Uterus (tissue), 4 donors: ENCODE measurements around the gene SYNJ1. TPM values are rescaled to one million over a fixed set of nuclear protein-coding genes. Genes with fewer than 3 reads are reported as not detected.
"Not testable (repeated sequence)": the region's sequence is repeated elsewhere in the genome, so short reads cannot be mapped to it uniquely, and the experiment has no call there.

Source experiments
- DNase-seq, 2 donors: peaks; one replicate each; pipeline ENCODE4 v3.0.0-alpha.2; 2019 to 2020
- H3K27ac ChIP-seq, 2 donors: fragments of 200-600 bp; sonication (generic); 1 replicate in 1 of 2; 2 replicates in 1 of 2; pipeline ENCODE4 v1.5.1; 2016 to 2018
- H3K27me3 ChIP-seq, 2 donors: fragments of 200-600 bp; sonication (generic); one replicate each; pipeline ENCODE4 v1.5.1; 2018 to 2019; ENCODE audit warnings: control low read depth in 1 of 2
- H3K36me3 ChIP-seq, 2 donors: fragments of 200-600 bp; sonication (generic); one replicate each; pipeline ENCODE4 v1.5.1; 2019; ENCODE audit warnings: control low read depth in 1 of 2
- H3K4me1 ChIP-seq, 2 donors: fragments of 200-600 bp; sonication (generic); one replicate each; pipeline ENCODE4 v1.5.1; 2018 to 2019; ENCODE audit warnings: control low read depth in 1 of 2
- H3K4me3 ChIP-seq, 2 donors: fragments of 200-600 bp; sonication (generic); 1 replicate in 1 of 2; 2 replicates in 1 of 2; pipeline ENCODE4 v1.5.1; 2018 to 2019; ENCODE audit warnings: mild to moderate bottlenecking in 1 of 2
- H3K9me3 ChIP-seq, 2 donors: fragments of 200-600 bp; sonication (generic); one replicate each; pipeline ENCODE4 v1.5.1; 2019; ENCODE audit warnings: control low read depth in 1 of 2
- CTCF ChIP-seq, 4 experiments: fragments of 200-600 bp in 2 of 4; fragments of 450-650 bp in 2 of 4; sonication (generic) in 2 of 4; IDR thresholded peaks; one replicate each; pipeline ENCODE4 v1.5.1; 2016 to 2019; ENCODE audit warnings: antibody characterized with exemption in 4 of 4, mild to moderate bottlenecking in 2 of 4, moderate library complexity in 1 of 4
- POLR2A ChIP-seq, 2 donors: fragments of 450-650 bp; IDR thresholded peaks; one replicate each; pipeline ENCODE4 v1.6.1; 2016; ENCODE audit warnings: antibody characterized with exemption in 2 of 2, mild to moderate bottlenecking in 1 of 2, moderate library complexity in 1 of 2
- intact Hi-C: fragments of 100-400 bp; cut with DNase I; formaldehyde crosslinking; loops from one replicate; pipeline ENCODE4 v1.15.1; 2023; ENCODE audit warnings: low total_unique reads
- total RNA-seq, 4 donors: library from RNA; depleted of rRNA in 3 of 4; stranded (reverse); fragments of >200 nt in 3 of 4; gene quantifications; one replicate each; pipeline versions ENCODE4 v1.1.0 to v1.2.4, GENCODE V29; 2014 to 2023
- donor health status: DM: yes; HTN: yes; CAD: no.

Gene SYNJ1
- total RNA-seq, 4 donors from 2014 or later: 8.8 to 25.0 (median 15.7) TPM

- Histone ChIP-seq H3K27ac (no peak overlapping the region), H3K36me3 (no peaks in the 10 kb centered on the region), H3K4me3 (no peak overlapping the region), H3K9me3 (no peaks in the 10 kb centered on the region), H3K4me1 (no peaks in the 10 kb centered on the region), H3K27me3 (no peaks in the 10 kb centered on the region)
- intact Hi-C loops: no loop called here
- no peak for DNase-seq
- TF ChIP-seq POLR2A (IDR thresholded peaks at IDR 0.05): no peak
- TF ChIP-seq CTCF (IDR thresholded peaks at IDR 0.05): no peak
Observed at GRCh38 chr21:32641710-32642698, 85.8 kb downstream of the SYNJ1 start.

GRCh38 chr21:32626621-32627196 is 101.1 kb downstream of the SYNJ1 start:
- Histone ChIP-seq H3K9me3 (no peaks in the 10 kb centered on the region), H3K4me1 (no peaks in the 10 kb centered on the region), H3K27me3 (no peaks in the 10 kb centered on the region), H3K4me3 (no peak overlapping the region), H3K27ac (no peak overlapping the region), H3K36me3 (no peaks in the 10 kb centered on the region)
- intact Hi-C loops: no loop called here
- DNase-seq: no peak
- TF ChIP-seq POLR2A (IDR thresholded peaks at IDR 0.05) (no peak), CTCF (IDR thresholded peaks at IDR 0.05) (no peak)

- H3K36me3 ChIP-seq, DNase-seq, H3K27me3 ChIP-seq, H3K27ac ChIP-seq, intact Hi-C loops, H3K4me3 ChIP-seq, H3K4me1 ChIP-seq, H3K9me3 ChIP-seq: not testable (repeated sequence)
Observed at GRCh38 chr21:32618218-32618617, 109.6 kb downstream of the SYNJ1 start.

- peaks cover 0 to 5% of the 10 kb centered on the region in 2 donors for H3K4me1 ChIP-seq
- no peak for DNase-seq
- peak overlapping the region; percentile 91 for H3K27ac ChIP-seq
- intact Hi-C loops: no loop called here
- H3K36me3 ChIP-seq: no peaks in the 10 kb centered on the region
- H3K27me3 ChIP-seq: no peaks in the 10 kb centered on the region
- no peak for TF ChIP-seq POLR2A (IDR thresholded peaks at IDR 0.05)
- no peak for TF ChIP-seq CTCF (IDR thresholded peaks at IDR 0.05)
- H3K4me3 ChIP-seq: peak overlapping the region; percentile 81 to 95
- no peaks in the 10 kb centered on the region for H3K9me3 ChIP-seq
Observed at GRCh38 chr21:32613436-32614043, 114.3 kb downstream of the SYNJ1 start.

GRCh38 chr21:32612999-32613337 is 114.8 kb downstream of the SYNJ1 start:
- intact Hi-C loops: no loop called here
- TF ChIP-seq CTCF (IDR thresholded peaks at IDR 0.05): no peak
- no peak for TF ChIP-seq POLR2A (IDR thresholded peaks at IDR 0.05)
- DNase-seq: no peak
- Histone ChIP-seq H3K27me3 (no peaks in the 10 kb centered on the region), H3K4me1 (peaks cover 0 to 5% of the 10 kb centered on the region in 2 donors), H3K4me3 (peak overlapping the region; percentile 81 to 95), H3K36me3 (no peaks in the 10 kb centered on the region), H3K27ac (peak overlapping the region; percentile 91), H3K9me3 (no peaks in the 10 kb centered on the region)
